ENCODE results near the gene SLC16A1.

The SLC16A1 gene

DNA sequence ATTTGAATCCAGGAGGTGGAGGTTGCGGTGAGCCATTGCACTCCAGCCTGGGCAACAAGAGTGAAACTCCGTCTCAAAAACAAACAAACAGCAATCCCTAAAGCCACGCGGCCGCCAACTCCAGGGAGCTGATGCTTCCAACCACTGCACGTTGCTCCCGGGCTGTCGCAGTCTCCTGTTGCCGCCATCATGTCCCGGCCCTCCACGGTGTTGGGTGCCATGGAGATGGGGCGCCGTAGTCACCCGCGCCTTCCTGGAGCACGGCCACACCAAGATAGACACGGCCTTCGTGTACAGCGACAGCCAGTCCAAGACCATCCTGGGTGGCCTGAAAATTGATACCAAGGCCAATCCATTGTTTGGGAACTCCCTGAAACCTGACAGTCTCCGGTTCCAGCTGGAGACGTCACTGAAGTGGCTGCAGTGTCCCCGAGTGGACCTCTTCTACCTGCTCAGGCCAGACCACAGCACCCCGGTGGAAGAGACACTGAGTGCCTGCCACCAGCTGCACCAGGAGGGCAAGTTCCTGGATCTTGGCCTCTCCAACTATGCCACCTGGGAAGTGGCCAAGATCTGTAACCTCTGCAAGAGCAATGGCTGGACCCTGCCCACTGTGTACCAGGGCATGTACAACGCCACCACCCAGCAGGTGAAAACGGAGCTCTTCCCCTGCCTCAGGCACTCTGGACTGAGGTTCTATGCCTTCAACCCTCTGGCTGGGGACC is 32.6 kb downstream of the SLC16A1 start:
- Histone ChIP-seq H4K8ac (ENCODE audit: low read depth, low read length) (no peak overlapping the region), H4K91ac (ENCODE audit: low read depth, low read length, poor library complexity) (no peak overlapping the region), H3K79me1 (ENCODE audit: low read depth, low read length) (peaks cover 8% of the 10 kb centered on the region), H3K18ac (ENCODE audit: low read length) (peak overlapping the region; percentile 64), H3K27me3 (ENCODE audit: control insufficient read depth in 3 of 3, insufficient read depth in 3 of 3, low read depth in 1 of 3, low read length in 3 of 3) (no peaks in the 10 kb centered on the region), H2BK120ac (ENCODE audit: low read depth, low read length) (no peak overlapping the region), H3K4me2 (ENCODE audit: insufficient read depth, low read length, poor library complexity, severe bottlenecking) (no peak overlapping the region), H3K4me3 (ENCODE audit: low read length in 2 of 2) (no peak overlapping the region), H2AK5ac (ENCODE audit: low read depth, low read length) (no peak overlapping the region), H3K9ac (ENCODE audit: low read depth, low read length, poor library complexity) (peak overlapping the region; percentile 44), H2BK12ac (ENCODE audit: low read length) (no peak overlapping the region), H3K27ac (replicated peaks; ENCODE audit: low read length) (no peak overlapping the region), H3K4ac (ENCODE audit: low read length) (no peak overlapping the region), H3K36me3 (replicated peaks in 1 of 2; ENCODE audit: control insufficient read depth in 2 of 2, insufficient read depth in 2 of 2, low read length in 2 of 2) (peaks cover 14 to 95% of the 10 kb centered on the region in 2 donors), H2AFZ (ENCODE audit: low read length) (no peak overlapping the region), H3K4me1 (ENCODE audit: control insufficient read depth in 2 of 2, insufficient read depth in 1 of 2, low read depth in 1 of 2, low read length in 2 of 2) (no peaks in the 10 kb centered on the region), H2BK5ac (ENCODE audit: low read length) (no peak overlapping the region), H3K14ac (ENCODE audit: low read length) (no peak overlapping the region), H3K9me3 (replicated peaks in 1 of 2; ENCODE audit: control insufficient read depth in 2 of 2, insufficient read depth in 1 of 2, low read depth in 1 of 2, low read length in 2 of 2) (peaks cover 0 to 2% of the 10 kb centered on the region in 2 donors), H2BK15ac (ENCODE audit: low read length) (no peak overlapping the region), H3K23ac (ENCODE audit: low read depth, low read length, poor library complexity) (peak overlapping the region; percentile 89)
- no CpG with 5 or more reads among the region's 25 CpGs for WGBS, 2 donors (ENCODE audit: extremely low coverage in 2 of 2, insufficient read length in 2 of 2, insufficient replicate concordance in 1 of 2)
- no peak for DNase-seq (ENCODE audit: low spot score)

DNA sequence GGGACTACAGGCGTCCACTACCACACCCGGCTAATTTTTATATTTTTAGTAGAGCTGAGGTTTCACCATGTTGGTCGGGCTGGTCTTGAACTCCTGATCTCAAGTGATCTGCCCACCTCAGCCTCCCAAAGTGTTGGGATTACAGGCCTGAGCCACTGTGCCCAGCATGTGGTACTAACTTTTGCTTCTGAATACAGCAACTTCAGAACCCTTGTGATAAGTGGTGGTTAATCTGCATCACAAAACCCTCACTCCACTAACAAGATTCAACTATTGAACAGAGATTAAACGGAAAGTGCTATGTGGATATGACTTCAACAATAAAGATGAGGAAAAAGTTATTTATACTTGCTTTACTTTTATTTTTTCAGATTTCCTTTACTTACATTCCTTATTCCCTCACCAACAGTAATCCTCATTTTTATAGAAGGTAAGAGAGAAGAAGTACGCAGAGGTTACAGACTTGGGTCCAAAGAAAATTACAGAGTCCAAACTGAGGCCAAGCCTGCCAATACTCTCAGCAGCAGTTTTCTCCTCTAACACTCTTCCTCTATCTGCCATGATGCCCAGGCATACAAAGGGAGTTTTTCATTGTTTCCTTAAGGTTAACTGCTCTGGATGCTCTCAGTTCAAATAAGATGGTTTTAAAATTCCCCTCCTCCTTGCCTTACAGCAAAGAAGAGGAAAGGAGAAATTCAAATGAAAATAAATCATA is 44.3 kb downstream of the SLC16A1 start:
- H3K4ac ChIP-seq (ENCODE audit: low read length): no peak overlapping the region
- H3K4me1 ChIP-seq (ENCODE audit: control insufficient read depth in 2 of 2, insufficient read depth in 1 of 2, low read depth in 1 of 2, low read length in 2 of 2): peaks cover 0 to 4% of the 10 kb centered on the region in 2 donors
- no peak overlapping the region for H3K4me2 ChIP-seq (ENCODE audit: insufficient read depth, low read length, poor library complexity, severe bottlenecking)
- H3K9ac ChIP-seq (ENCODE audit: low read depth, low read length, poor library complexity): no peak overlapping the region
- no peak overlapping the region for H2AFZ ChIP-seq (ENCODE audit: low read length)
- peaks cover 6 to 90% of the 10 kb centered on the region in 2 donors for H3K36me3 ChIP-seq (replicated peaks in 1 of 2; ENCODE audit: control insufficient read depth in 2 of 2, insufficient read depth in 2 of 2, low read length in 2 of 2)
- peaks cover 3 to 4% of the 10 kb centered on the region in 2 donors for H3K9me3 ChIP-seq (replicated peaks in 1 of 2; ENCODE audit: control insufficient read depth in 2 of 2, insufficient read depth in 1 of 2, low read depth in 1 of 2, low read length in 2 of 2)
- no peak overlapping the region for H3K14ac ChIP-seq (ENCODE audit: low read length)
- no CpG with 5 or more reads among the region's 5 CpGs for WGBS, 2 donors (ENCODE audit: extremely low coverage in 2 of 2, insufficient read length in 2 of 2, insufficient replicate concordance in 1 of 2)
- no peak for DNase-seq (ENCODE audit: low spot score)
- peaks cover 2% of the 10 kb centered on the region for H3K79me1 ChIP-seq (ENCODE audit: low read depth, low read length)
- no peak overlapping the region for H3K18ac ChIP-seq (ENCODE audit: low read length)
- no peak overlapping the region for H2BK120ac ChIP-seq (ENCODE audit: low read depth, low read length)
- no peaks in the 10 kb centered on the region for H3K27me3 ChIP-seq (ENCODE audit: control insufficient read depth in 3 of 3, insufficient read depth in 3 of 3, low read depth in 1 of 3, low read length in 3 of 3)
- no peak overlapping the region for H3K23ac ChIP-seq (ENCODE audit: low read depth, low read length, poor library complexity)
- H4K91ac ChIP-seq (ENCODE audit: low read depth, low read length, poor library complexity): no peak overlapping the region
- H2BK5ac ChIP-seq (ENCODE audit: low read length): no peak overlapping the region
- no peak overlapping the region for H4K8ac ChIP-seq (ENCODE audit: low read depth, low read length)
- H2BK15ac ChIP-seq (ENCODE audit: low read length): no peak overlapping the region
- H3K27ac ChIP-seq (replicated peaks; ENCODE audit: low read length): no peak overlapping the region
- H2BK12ac ChIP-seq (ENCODE audit: low read length): no peak overlapping the region
- no peak overlapping the region for H2AK5ac ChIP-seq (ENCODE audit: low read depth, low read length)
- no peak overlapping the region for H3K4me3 ChIP-seq (ENCODE audit: low read length in 2 of 2)

DNA sequence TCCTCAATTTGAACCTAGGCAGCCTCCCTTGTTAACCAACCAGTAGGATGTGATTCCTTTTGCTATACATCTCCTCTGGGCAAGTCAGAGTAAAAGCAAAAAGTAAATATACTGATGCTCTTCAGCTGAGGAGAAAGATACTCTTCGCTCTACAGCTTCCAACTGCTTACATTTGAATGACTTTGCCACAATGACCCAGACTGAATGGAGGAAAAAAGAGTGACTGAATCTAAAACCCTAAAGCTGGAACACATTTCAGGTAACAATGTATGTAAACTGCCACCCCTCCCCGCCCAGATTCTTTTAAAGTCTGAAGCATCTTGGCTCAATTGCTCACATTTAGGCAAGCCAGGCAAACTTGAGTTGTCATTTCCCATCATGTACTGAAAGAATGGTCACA is 46.1 kb downstream of the SLC16A1 start:
- Histone ChIP-seq H3K9ac (ENCODE audit: low read depth, low read length, poor library complexity) (no peak overlapping the region), H2BK15ac (ENCODE audit: low read length) (no peak overlapping the region), H2AK5ac (ENCODE audit: low read depth, low read length) (no peak overlapping the region), H4K8ac (ENCODE audit: low read depth, low read length) (no peak overlapping the region), H3K27ac (replicated peaks; ENCODE audit: low read length) (no peak overlapping the region), H3K18ac (ENCODE audit: low read length) (no peak overlapping the region), H2AFZ (ENCODE audit: low read length) (no peak overlapping the region), H3K4ac (ENCODE audit: low read length) (no peak overlapping the region), H2BK12ac (ENCODE audit: low read length) (no peak overlapping the region), H3K23ac (ENCODE audit: low read depth, low read length, poor library complexity) (no peak overlapping the region), H3K4me3 (ENCODE audit: low read length in 2 of 2) (no peak overlapping the region), H4K91ac (ENCODE audit: low read depth, low read length, poor library complexity) (no peak overlapping the region), H3K14ac (ENCODE audit: low read length) (no peak overlapping the region), H3K4me2 (ENCODE audit: insufficient read depth, low read length, poor library complexity, severe bottlenecking) (no peak overlapping the region), H2BK5ac (ENCODE audit: low read length) (no peak overlapping the region), H2BK120ac (ENCODE audit: low read depth, low read length) (no peak overlapping the region), H3K79me1 (ENCODE audit: low read depth, low read length) (no peaks in the 10 kb centered on the region), H3K27me3 (ENCODE audit: control insufficient read depth in 3 of 3, insufficient read depth in 3 of 3, low read depth in 1 of 3, low read length in 3 of 3) (no peaks in the 10 kb centered on the region), H3K4me1 (ENCODE audit: control insufficient read depth in 2 of 2, insufficient read depth in 1 of 2, low read depth in 1 of 2, low read length in 2 of 2) (peaks cover 0 to 4% of the 10 kb centered on the region in 2 donors), H3K9me3 (replicated peaks in 1 of 2; ENCODE audit: control insufficient read depth in 2 of 2, insufficient read depth in 1 of 2, low read depth in 1 of 2, low read length in 2 of 2) (peaks cover 3 to 7% of the 10 kb centered on the region in 2 donors), H3K36me3 (replicated peaks in 1 of 2; ENCODE audit: control insufficient read depth in 2 of 2, insufficient read depth in 2 of 2, low read length in 2 of 2) (peaks cover 4 to 80% of the 10 kb centered on the region in 2 donors)
- WGBS, 2 donors (ENCODE audit: extremely low coverage in 2 of 2, insufficient read length in 2 of 2, insufficient replicate concordance in 1 of 2): no CpG with 5 or more reads among the region's 2 CpGs
- no peak for DNase-seq (ENCODE audit: low spot score)

DNA sequence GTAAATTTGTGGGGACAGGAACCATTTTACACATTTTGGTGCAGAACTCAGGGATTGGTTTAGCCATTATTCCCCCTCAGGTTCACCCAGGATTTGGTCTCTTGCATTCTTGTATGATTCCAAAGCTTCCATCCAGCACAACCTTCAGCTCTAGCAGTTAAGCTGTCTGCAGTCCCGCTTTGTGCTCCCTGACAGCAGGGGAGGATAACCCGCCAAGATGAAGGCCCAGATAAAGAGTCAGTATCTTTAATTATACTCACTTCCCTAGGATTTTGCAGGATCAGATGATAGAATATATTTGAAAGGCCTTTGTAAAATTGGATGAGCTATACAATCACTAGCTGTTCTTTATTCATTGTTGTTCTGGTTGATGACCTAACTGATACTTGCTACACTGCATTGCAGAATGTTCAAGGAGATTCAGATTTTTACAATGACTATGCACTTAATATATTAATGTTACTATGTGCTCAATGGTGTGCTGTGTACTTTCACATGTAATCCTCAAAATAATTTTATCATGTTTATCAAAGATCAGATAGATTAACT is 49.8 kb downstream of the SLC16A1 start:
- no peak overlapping the region for H3K27ac ChIP-seq (replicated peaks; ENCODE audit: low read length)
- no peak overlapping the region for H3K4me3 ChIP-seq (ENCODE audit: low read length in 2 of 2)
- DNase-seq (ENCODE audit: low spot score): no peak

More for the DNA sequence above, 49.8 kb downstream of the SLC16A1 start:
- Histone ChIP-seq H2BK15ac (ENCODE audit: low read length) (no peak overlapping the region), H3K9ac (ENCODE audit: low read depth, low read length, poor library complexity) (no peak overlapping the region), H2AFZ (ENCODE audit: low read length) (no peak overlapping the region), H3K23ac (ENCODE audit: low read depth, low read length, poor library complexity) (no peak overlapping the region), H3K9me3 (replicated peaks in 1 of 2; ENCODE audit: control insufficient read depth in 2 of 2, insufficient read depth in 1 of 2, low read depth in 1 of 2, low read length in 2 of 2) (peaks cover 3 to 7% of the 10 kb centered on the region in 2 donors), H2AK5ac (ENCODE audit: low read depth, low read length) (no peak overlapping the region), H3K79me1 (ENCODE audit: low read depth, low read length) (no peaks in the 10 kb centered on the region), H3K4me2 (ENCODE audit: insufficient read depth, low read length, poor library complexity, severe bottlenecking) (no peak overlapping the region), H3K18ac (ENCODE audit: low read length) (no peak overlapping the region), H4K8ac (ENCODE audit: low read depth, low read length) (no peak overlapping the region), H2BK120ac (ENCODE audit: low read depth, low read length) (no peak overlapping the region), H2BK5ac (ENCODE audit: low read length) (no peak overlapping the region), H4K91ac (ENCODE audit: low read depth, low read length, poor library complexity) (no peak overlapping the region), H3K4me1 (ENCODE audit: control insufficient read depth in 2 of 2, insufficient read depth in 1 of 2, low read depth in 1 of 2, low read length in 2 of 2) (peaks cover 0 to 4% of the 10 kb centered on the region in 2 donors), H3K14ac (ENCODE audit: low read length) (no peak overlapping the region), H3K4ac (ENCODE audit: low read length) (no peak overlapping the region), H2BK12ac (ENCODE audit: low read length) (no peak overlapping the region), H3K27me3 (ENCODE audit: control insufficient read depth in 3 of 3, insufficient read depth in 3 of 3, low read depth in 1 of 3, low read length in 3 of 3) (no peaks in the 10 kb centered on the region), H3K36me3 (replicated peaks in 1 of 2; ENCODE audit: control insufficient read depth in 2 of 2, insufficient read depth in 2 of 2, low read length in 2 of 2) (peaks cover 4 to 45% of the 10 kb centered on the region in 2 donors)
- no CpG with 5 or more reads among the region's 2 CpGs for WGBS, 2 donors (ENCODE audit: extremely low coverage in 2 of 2, insufficient read length in 2 of 2, insufficient replicate concordance in 1 of 2)

Measured in neuronal stem cell (in vitro differentiated cells).